KMS-11 (cell line): ENCODE data around the gene LVRN.

Experiments used
- H2AFZ ChIP-seq: fragments of 200-600 bp; sonication (generic); 2 replicates; pipeline ENCODE4 v1.6.1; 2016; ENCODE audit warnings: antibody characterized with exemption, mixed run types, low read depth
- H3K27ac ChIP-seq: fragments of 200-600 bp; sonication (generic); 2 replicates; pipeline ENCODE4 v1.6.1; 2016; ENCODE audit warnings: mild to moderate bottlenecking, mixed run types
- H3K27me3 ChIP-seq: fragments of 200-600 bp; sonication (generic); 2 replicates; pipeline ENCODE4 v1.6.1; 2017; ENCODE audit warnings: mild to moderate bottlenecking, low read depth, mixed run types, moderate library complexity; ENCODE audit not compliant: insufficient read depth
- H3K36me3 ChIP-seq: fragments of 200-600 bp; sonication (generic); 2 replicates; pipeline ENCODE4 v1.6.1; 2017; ENCODE audit warnings: mild to moderate bottlenecking, mixed run types; ENCODE audit not compliant: insufficient read depth
- H3K4me1 ChIP-seq: fragments of 200-600 bp; sonication (generic); 2 replicates; pipeline ENCODE4 v1.6.1; 2016; ENCODE audit warnings: mild to moderate bottlenecking, low read depth, mixed run types; ENCODE audit not compliant: poor library complexity, severe bottlenecking
- H3K4me2 ChIP-seq: fragments of 200-600 bp; sonication (generic); 2 replicates; pipeline ENCODE4 v1.7.0; 2016; ENCODE audit warnings: mild to moderate bottlenecking, mixed run types
- H3K4me3 ChIP-seq: fragments of 200-600 bp; sonication (generic); IDR thresholded peaks from 2 replicates; pipeline ENCODE4 v1.6.1; 2017; ENCODE audit warnings: low read depth, low read length, mixed read lengths; ENCODE audit not compliant: insufficient read depth
- H3K79me2 ChIP-seq: fragments of 200-600 bp; sonication (generic); 2 replicates; pipeline ENCODE4 v1.6.1; 2016; ENCODE audit warnings: low read depth, mixed run types; ENCODE audit not compliant: insufficient read depth
- H3K9ac ChIP-seq: fragments of 200-600 bp; sonication (generic); 2 replicates; pipeline ENCODE4 v1.6.1; 2016; ENCODE audit warnings: mild to moderate bottlenecking, mixed run types
- H4K20me1 ChIP-seq: fragments of 200-600 bp; sonication (generic); 2 replicates; pipeline ENCODE4 v1.6.1; 2016; ENCODE audit warnings: mild to moderate bottlenecking, mixed run types; ENCODE audit not compliant: insufficient read depth
- CTCF ChIP-seq: fragments of 200-600 bp; sonication (generic); conservative IDR thresholded peaks from 2 replicates; pipeline ENCODE4 v1.6.1; 2017; ENCODE audit warnings: low read depth, mild to moderate bottlenecking, antibody characterized with exemption, low read length, moderate library complexity, mixed read lengths

The LVRN gene

GRCh38 chr5:116032094-116032517, 69.8 kb downstream of the LVRN start, which contains the start of gene ARL14EPL:
TSS of gene ARL14EPL (plus strand) at chr5:116032472. CDS start at chr5:116051466, 18,994 bp downstream.
- 0 out of 2 replicates have a peak within 1 kb of the TSS, but pooled peaks have one; percentile 8 for H3K4me2 ChIP-seq
- no peak within 1 kb of the TSS for H2AFZ ChIP-seq
- no peaks in the 10 kb centered on the region for H3K79me2 ChIP-seq
- H3K27ac ChIP-seq: no peak within 1 kb of the TSS
- no peak within 1 kb of the TSS for H3K9ac ChIP-seq
- TF ChIP-seq CTCF: no peak
- H3K36me3 ChIP-seq: no peaks in the 10 kb centered on the region
- H4K20me1 ChIP-seq: no peaks in the 10 kb centered on the region
- H3K4me3 ChIP-seq: no peak within 1 kb of the TSS
- H3K27me3 ChIP-seq: no peaks in the 10 kb centered on the region
- peaks cover 21% of the 10 kb centered on the region for H3K4me1 ChIP-seq

GRCh38 chr5:116032991-116033390, 70.7 kb downstream of the LVRN start:
- Histone ChIP-seq H3K4me3 (no peak overlapping the region), H3K27ac (no peak overlapping the region), H3K4me2 (0 out of 2 replicates have a peak overlapping the region, but pooled peaks have one; percentile 8), H3K9ac (no peak overlapping the region), H4K20me1 (no peaks in the 10 kb centered on the region), H3K79me2 (no peaks in the 10 kb centered on the region), H3K36me3 (no peaks in the 10 kb centered on the region), H3K27me3 (no peaks in the 10 kb centered on the region), H2AFZ (no peak overlapping the region), H3K4me1 (peaks cover 21% of the 10 kb centered on the region)
- no peak for TF ChIP-seq CTCF

GRCh38 chr5:116035123-116035522, 72.8 kb downstream of the LVRN start:
- no peak overlapping the region for H2AFZ ChIP-seq

GRCh38 chr5:116037236-116037822, 75.1 kb downstream of the LVRN start:
- Histone ChIP-seq H3K27ac (no peak overlapping the region), H3K27me3 (no peaks in the 10 kb centered on the region), H3K79me2 (no peaks in the 10 kb centered on the region), H3K4me1 (peaks cover 9% of the 10 kb centered on the region), H3K9ac (no peak overlapping the region), H3K4me2 (no peak overlapping the region), H4K20me1 (no peaks in the 10 kb centered on the region), H2AFZ (no peak overlapping the region), H3K36me3 (no peaks in the 10 kb centered on the region), H3K4me3 (no peak overlapping the region)
- peak; percentile 30; the same call in 1 of the 2 replicates for TF ChIP-seq CTCF

More at GRCh38 chr5:116035123-116035522, 72.8 kb downstream of the LVRN start:
- peaks cover 21% of the 10 kb centered on the region for H3K4me1 ChIP-seq
- H3K9ac ChIP-seq: no peak overlapping the region
- no peaks in the 10 kb centered on the region for H3K27me3 ChIP-seq
- TF ChIP-seq CTCF: no peak
- no peak overlapping the region for H3K4me3 ChIP-seq
- no peak overlapping the region for H3K4me2 ChIP-seq
- no peaks in the 10 kb centered on the region for H3K36me3 ChIP-seq
- no peaks in the 10 kb centered on the region for H3K79me2 ChIP-seq
- no peaks in the 10 kb centered on the region for H4K20me1 ChIP-seq
- H3K27ac ChIP-seq: no peak overlapping the region
